22Rv1 (cell line): ENCODE results near the gene FBXO42.

ENCODE experiments used
- CTCF ChIP-seq: fragments of 450-650 bp; IDR thresholded peaks from 2 replicates; pipeline ENCODE4 v1.5.1; 2017; ENCODE audit warnings: mild to moderate bottlenecking
- ZFX ChIP-seq: fragments of 450-650 bp; IDR thresholded peaks from 2 replicates; pipeline ENCODE4 v1.6.1; 2017; ENCODE audit warnings: antibody characterized with exemption, borderline replicate concordance

GRCh38 chr1:16254263-16254928, 97.9 kb downstream of the FBXO42 start:
- TF ChIP-seq CTCF (no peak), ZFX (no peak)
